ENCODE measurements around the gene GNAZ.

Gene GNAZ

DNA sequence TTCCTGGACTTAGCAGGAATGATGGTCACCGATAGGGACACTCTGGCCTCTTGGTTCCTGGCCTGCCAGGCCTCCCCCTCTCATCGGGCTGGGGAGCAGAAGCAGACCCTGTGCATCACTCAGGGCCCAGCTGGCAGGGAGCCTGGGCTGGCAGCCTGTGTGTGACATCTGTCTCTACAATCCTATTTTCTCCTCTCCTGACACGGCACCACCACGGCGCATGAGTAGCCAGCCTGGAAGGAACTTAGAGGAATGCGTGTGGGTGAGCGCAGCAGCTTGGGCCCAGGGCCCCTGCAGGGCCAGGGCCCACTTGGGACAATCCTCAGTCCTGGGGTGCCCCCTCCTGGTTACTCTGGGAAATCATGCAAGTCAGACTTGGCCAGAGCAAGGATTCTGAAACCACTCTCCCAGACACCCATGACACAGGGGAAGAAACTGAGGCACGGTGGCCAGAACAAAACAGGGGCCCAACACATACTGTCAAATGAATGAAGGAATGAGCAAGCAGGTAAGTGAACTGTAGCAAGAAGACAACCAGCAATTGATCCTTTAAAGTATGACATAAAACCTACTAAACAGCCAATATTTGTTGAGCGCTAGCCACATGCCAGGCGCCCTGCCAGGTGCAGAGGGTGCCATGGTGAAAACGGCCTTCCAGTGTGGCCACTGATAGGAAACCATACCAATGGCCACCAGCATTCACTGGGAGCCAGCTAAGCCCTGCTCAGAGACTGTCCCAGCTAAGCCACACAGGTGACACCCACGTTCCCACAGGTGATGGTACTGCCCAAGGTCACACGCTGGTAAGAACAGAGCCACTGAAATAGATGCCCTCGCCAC, 58.2 kb downstream of the GNAZ start:
- Histone ChIP-seq H3F3A (ENCODE audit: insufficient read depth, low read length) (no peaks in the 10 kb centered on the region), H3K9me2 (replicated peaks; ENCODE audit: insufficient read depth, low read length) (no peaks in the 10 kb centered on the region), H3K27me3 (replicated peaks; ENCODE audit: insufficient read depth, low read length) (no peaks in the 10 kb centered on the region), H3K27ac (ENCODE audit: low read length) (no peak overlapping the region), H3K4me1 (ENCODE audit: low read length) (peaks cover 19% of the 10 kb centered on the region), H3K36me3 (replicated peaks; ENCODE audit: insufficient read depth, low read length) (no peaks in the 10 kb centered on the region), H3K4me3 (ENCODE audit: low read length) (no peak overlapping the region), H4K20me1 (ENCODE audit: insufficient read depth, low read length) (no peaks in the 10 kb centered on the region), H2AFZ (ENCODE audit: low read length) (peak overlapping the region; percentile 39), H3K9ac (ENCODE audit: low read length) (peak overlapping the region; percentile 7; the same call in 1 of the 2 replicates), H3K9me3 (replicated peaks; ENCODE audit: insufficient read depth, low read length) (no peaks in the 10 kb centered on the region), H3K79me2 (ENCODE audit: low read length) (no peaks in the 10 kb centered on the region), H3K4me2 (ENCODE audit: low read depth, low read length) (no peak overlapping the region)
- peak; percentile 69 for DNase-seq
- TF ChIP-seq, protein P1, sequence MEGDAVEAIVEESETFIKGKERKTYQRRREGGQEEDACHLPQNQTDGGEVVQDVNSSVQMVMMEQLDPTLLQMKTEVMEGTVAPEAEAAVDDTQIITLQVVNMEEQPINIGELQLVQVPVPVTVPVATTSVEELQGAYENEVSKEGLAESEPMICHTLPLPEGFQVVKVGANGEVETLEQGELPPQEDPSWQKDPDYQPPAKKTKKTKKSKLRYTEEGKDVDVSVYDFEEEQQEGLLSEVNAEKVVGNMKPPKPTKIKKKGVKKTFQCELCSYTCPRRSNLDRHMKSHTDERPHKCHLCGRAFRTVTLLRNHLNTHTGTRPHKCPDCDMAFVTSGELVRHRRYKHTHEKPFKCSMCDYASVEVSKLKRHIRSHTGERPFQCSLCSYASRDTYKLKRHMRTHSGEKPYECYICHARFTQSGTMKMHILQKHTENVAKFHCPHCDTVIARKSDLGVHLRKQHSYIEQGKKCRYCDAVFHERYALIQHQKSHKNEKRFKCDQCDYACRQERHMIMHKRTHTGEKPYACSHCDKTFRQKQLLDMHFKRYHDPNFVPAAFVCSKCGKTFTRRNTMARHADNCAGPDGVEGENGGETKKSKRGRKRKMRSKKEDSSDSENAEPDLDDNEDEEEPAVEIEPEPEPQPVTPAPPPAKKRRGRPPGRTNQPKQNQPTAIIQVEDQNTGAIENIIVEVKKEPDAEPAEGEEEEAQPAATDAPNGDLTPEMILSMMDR (IDR thresholded peaks at IDR 0.05; ENCODE audit: low read length), result peak; percentile 88
- no peak for TF ChIP-seq EZH2 (optimal IDR thresholded peaks at IDR 0.05; ENCODE audit: low read depth, low read length)

- Histone ChIP-seq H3K27ac (ENCODE audit: low read length) (no peak overlapping the region), H3K4me2 (ENCODE audit: low read depth, low read length) (no peak overlapping the region), H3K27me3 (replicated peaks; ENCODE audit: insufficient read depth, low read length) (no peaks in the 10 kb centered on the region), H3K9ac (ENCODE audit: low read length) (no peak overlapping the region), H3K79me2 (ENCODE audit: low read length) (no peaks in the 10 kb centered on the region), H4K20me1 (ENCODE audit: insufficient read depth, low read length) (no peaks in the 10 kb centered on the region), H2AFZ (ENCODE audit: low read length) (no peak overlapping the region), H3K4me3 (ENCODE audit: low read length) (no peak overlapping the region), H3K9me3 (replicated peaks; ENCODE audit: insufficient read depth, low read length) (no peaks in the 10 kb centered on the region), H3K4me1 (ENCODE audit: low read length) (peaks cover 19% of the 10 kb centered on the region), H3K36me3 (replicated peaks; ENCODE audit: insufficient read depth, low read length) (no peaks in the 10 kb centered on the region), H3K9me2 (replicated peaks; ENCODE audit: insufficient read depth, low read length) (no peaks in the 10 kb centered on the region), H3F3A (ENCODE audit: insufficient read depth, low read length) (no peaks in the 10 kb centered on the region)
- TF ChIP-seq EZH2 (optimal IDR thresholded peaks at IDR 0.05; ENCODE audit: low read depth, low read length) (no peak), EZH2phosphoT487 (IDR thresholded peaks at IDR 0.05; ENCODE audit: low read length) (no peak)
- TF ChIP-seq, protein P1 (IDR thresholded peaks at IDR 0.05; ENCODE audit: low read length), result no peak
- no peak for DNase-seq
These were observed 58.8 kb downstream of the GNAZ start for GRCh38 chr22:23129149-23129548.

- no peak for TF ChIP-seq EZH2phosphoT487 (IDR thresholded peaks at IDR 0.05; ENCODE audit: low read length)
- TF ChIP-seq, protein P1 (IDR thresholded peaks at IDR 0.05; ENCODE audit: low read length), result no peak
- TF ChIP-seq EZH2 (optimal IDR thresholded peaks at IDR 0.05; ENCODE audit: low read depth, low read length), result no peak
- H3K27me3 ChIP-seq (replicated peaks; ENCODE audit: insufficient read depth, low read length), result no peaks in the 10 kb centered on the region
- no peak overlapping the region for H3K9ac ChIP-seq (ENCODE audit: low read length)
- H3K4me3 ChIP-seq (ENCODE audit: low read length), result no peak overlapping the region
- H3K4me1 ChIP-seq (ENCODE audit: low read length), result peaks cover 23% of the 10 kb centered on the region
- H3K4me2 ChIP-seq (ENCODE audit: low read depth, low read length), result no peak overlapping the region
- H3F3A ChIP-seq (ENCODE audit: insufficient read depth, low read length), result peaks cover 3% of the 10 kb centered on the region; the same call in 1 of the 2 replicates
- H3K9me2 ChIP-seq (replicated peaks; ENCODE audit: insufficient read depth, low read length), result no peaks in the 10 kb centered on the region
- H3K9me3 ChIP-seq (replicated peaks; ENCODE audit: insufficient read depth, low read length), result no peaks in the 10 kb centered on the region
- H3K27ac ChIP-seq (ENCODE audit: low read length), result no peak overlapping the region
- H2AFZ ChIP-seq (ENCODE audit: low read length), result no peak overlapping the region
- H4K20me1 ChIP-seq (ENCODE audit: insufficient read depth, low read length), result no peaks in the 10 kb centered on the region
- no peaks in the 10 kb centered on the region for H3K36me3 ChIP-seq (replicated peaks; ENCODE audit: insufficient read depth, low read length)
- no peaks in the 10 kb centered on the region for H3K79me2 ChIP-seq (ENCODE audit: low read length)
- no peak for DNase-seq
These were observed 60.4 kb downstream of the GNAZ start for GRCh38 chr22:23130697-23131096.
